SK-N-SH (cell line): ENCODE data around the gene HPRT1. TPM values are rescaled to one million over a fixed set of nuclear protein-coding genes. Genes with fewer than 3 reads are reported as not detected.

Experiments
- CTCF ChIA-PET: fragments of 300-600, 350-600 bp; formaldehyde crosslinking; extraction: SDS; loops from one replicate; lab custom pipeline; 2021; lab: Yijun Ruan, JAX
- POLR2A ChIA-PET: fragments of 350-600 bp; sonication (Branson Sonifier 250); formaldehyde crosslinking; extraction: SDS; loops from one replicate; lab custom pipeline; 2020; ENCODE audit warnings: antibody characterized with exemption, inconsistent platforms; lab: Yijun Ruan, JAX
- DNase-seq: peaks from one replicate; pipeline ENCODE4 v3.0.0; 2012
- H2AFZ ChIP-seq: fragments of 200-600 bp; sonication (generic); 2 replicates; pipeline ENCODE4 v1.8.1; 2016; ENCODE audit warnings: antibody characterized with exemption, mild to moderate bottlenecking, low read depth
- H3F3A ChIP-seq: fragments of 200-600 bp; sonication (generic); replicated peaks from 2 replicates; pipeline ENCODE3; 2016; ENCODE audit warnings: antibody characterized with exemption, mild to moderate bottlenecking; ENCODE audit not compliant: insufficient read depth
- H3K27ac ChIP-seq, 2 experiments: fragments of 200-500 bp in 1 of 2; fragments of 200-600 bp in 1 of 2; sonication (Bioruptor generic) in 1 of 2; sonication (generic), shearing (Covaris generic) in 1 of 2; 2 replicates each; pipeline versions ENCODE4 v1.5.1 to v1.6.1; 2014 to 2016; ENCODE audit warnings: low read depth in 2 of 2, inconsistent platforms in 1 of 2, low read length in 1 of 2, mild to moderate bottlenecking in 1 of 2, mixed read lengths in 1 of 2
- H3K27me3 ChIP-seq: fragments of 200-600 bp; sonication (generic), shearing (Covaris generic); 2 replicates; pipeline ENCODE4 v1.6.1; 2016; ENCODE audit warnings: mixed run types; ENCODE audit not compliant: insufficient read depth
- H3K36me3 ChIP-seq, 2 experiments: fragments of 200-500 bp in 1 of 2; fragments of 200-600 bp in 1 of 2; sonication (Bioruptor generic) in 1 of 2; sonication (generic) in 1 of 2; replicated peaks in 1 of 2; 2 replicates each; pipeline versions ENCODE3 to v1.5.1; 2014 to 2016; ENCODE audit warnings: low read length in 1 of 2, mild to moderate bottlenecking in 1 of 2; ENCODE audit not compliant: insufficient read depth in 2 of 2, control insufficient read depth in 1 of 2
- H3K4me1 ChIP-seq, 2 experiments: fragments of 200-500 bp in 1 of 2; fragments of 200-600 bp in 1 of 2; sonication (Bioruptor generic) in 1 of 2; sonication (generic), shearing (Covaris generic) in 1 of 2; 2 replicates each; pipeline versions ENCODE4 v1.5.1 to v1.6.1; 2014 to 2016; ENCODE audit warnings: low read depth in 1 of 2, low read length in 1 of 2, mixed run types in 1 of 2; ENCODE audit not compliant: insufficient read depth in 2 of 2, control insufficient read depth in 1 of 2
- H3K4me2 ChIP-seq: fragments of 200-600 bp; sonication (generic), shearing (Covaris generic); 2 replicates; pipeline ENCODE4 v1.6.1; 2017; ENCODE audit warnings: mixed run types
- H3K4me3 ChIP-seq, 2 experiments: fragments of 200-500 bp in 1 of 2; fragments of 200-600 bp in 1 of 2; sonication (Bioruptor generic) in 1 of 2; sonication (generic), shearing (Covaris generic) in 1 of 2; 2 replicates each; pipeline versions ENCODE4 v1.5.1 to v1.8.1; 2014 to 2016; ENCODE audit warnings: low read depth in 2 of 2, inconsistent platforms in 1 of 2, low read length in 1 of 2, mild to moderate bottlenecking in 1 of 2, mixed read lengths in 1 of 2, moderate library complexity in 1 of 2
- H3K79me2 ChIP-seq: fragments of 200-600 bp; sonication (generic); 2 replicates; pipeline ENCODE4 v1.8.1; 2017; ENCODE audit warnings: mild to moderate bottlenecking; ENCODE audit not compliant: insufficient read depth
- H3K9ac ChIP-seq: fragments of 200-600 bp; sonication (generic); 2 replicates; pipeline ENCODE4 v1.6.1; 2017; ENCODE audit warnings: mixed run types
- H3K9me2 ChIP-seq: fragments of 200-600 bp; sonication (generic); 2 replicates; pipeline ENCODE4 v1.6.1; 2017; ENCODE audit warnings: mixed run types
- H3K9me3 ChIP-seq: fragments of 200-600 bp; sonication (generic); 2 replicates; pipeline ENCODE4 v1.6.1; 2017; ENCODE audit warnings: mixed run types, mild to moderate bottlenecking, moderate library complexity
- H4K20me1 ChIP-seq: fragments of 200-600 bp; sonication (generic); 2 replicates; pipeline ENCODE4 v1.6.1; 2017; ENCODE audit warnings: mild to moderate bottlenecking, mixed run types; ENCODE audit not compliant: insufficient read depth
- ELF1 ChIP-seq: IDR thresholded peaks from 2 replicates; pipeline ENCODE4 v1.4.0; 2012
- FOSL2 ChIP-seq: IDR thresholded peaks from 2 replicates; pipeline ENCODE4 v1.4.0; 2012; ENCODE audit warnings: low read depth, mild to moderate bottlenecking, moderate library complexity, borderline replicate concordance
- FOXJ3 ChIP-seq: sonication (generic); formaldehyde crosslinking; IDR thresholded peaks from 2 replicates; pipeline ENCODE4 v1.5.1; 2020; ENCODE audit warnings: mild to moderate bottlenecking, missing genetic modification reagents
- GABPA ChIP-seq: IDR thresholded peaks from 2 replicates; pipeline ENCODE4 v1.4.0; 2012; ENCODE audit warnings: low read depth, mild to moderate bottlenecking
- JUND ChIP-seq: IDR thresholded peaks from 2 replicates; pipeline ENCODE4 v1.4.0; 2012
- MXI1 ChIP-seq: IDR thresholded peaks from 2 replicates; pipeline ENCODE4 v1.6.1; 2012; ENCODE audit warnings: mild to moderate bottlenecking, low read depth, low read length, improper control_type of control experiment
- NFIC ChIP-seq: IDR thresholded peaks from 2 replicates; pipeline ENCODE4 v1.4.0; 2012; ENCODE audit warnings: borderline replicate concordance
- NRF1 ChIP-seq: IDR thresholded peaks from 2 replicates; pipeline ENCODE4 v1.6.1; 2012; ENCODE audit warnings: low read depth, mild to moderate bottlenecking, low read length
- PBX3 ChIP-seq: IDR thresholded peaks from 2 replicates; pipeline ENCODE4; 2012
- RFX5 ChIP-seq: IDR thresholded peaks from 2 replicates; pipeline ENCODE4 v1.6.1; 2012; ENCODE audit warnings: mild to moderate bottlenecking, improper control_type of control experiment, low read length
- TAF1 ChIP-seq: IDR thresholded peaks from 2 replicates; pipeline ENCODE4 v1.6.1; 2012; ENCODE audit warnings: low read depth, mild to moderate bottlenecking, low read length, moderate library complexity, borderline replicate concordance
- WGBS: methylation state at CpG from one replicate; pipeline ENCODE4 v1.1.6; 2017; ENCODE audit warnings: low lambda C conversion rate; 5-methylcytosine and 5-hydroxymethylcytosine counted together
- polyA plus RNA-seq, 3 experiments: library from polyadenylated mRNA; depleted of rRNA; stranded (reverse); fragments of >200 nt; gene quantifications; 2 replicates each; pipeline ENCODE4 v1.2.3, GENCODE V29; 2012

The HPRT1 gene
- polyA plus RNA-seq, 1 of the 3 experiments (the other 2 are of a cell fraction), result 42.3 TPM

- Histone ChIP-seq H3K36me3 (peaks cover 51 to 66% of the 10 kb centered on the region in 2 experiments), H4K20me1 (no peaks in the 10 kb centered on the region), H3K27me3 (no peaks in the 10 kb centered on the region), H3K79me2 (no peaks in the 10 kb centered on the region), H3K27ac (no peak overlapping the region), H3K9ac (no peak overlapping the region), H2AFZ (no peak overlapping the region)
- ChIA-PET CTCF (interaction anchor here (0.7 kb wide), 1 partner anchor 22 kb away, joined by 4 read pairs; no protein-coding TSS in a partner anchor), POLR2A (no interaction called here)
- TF ChIP-seq JUND (no peak), ELF1 (no peak), FOSL2 (no peak), TAF1 (no peak), NRF1 (no peak), MXI1 (no peak), PBX3 (no peak), NFIC (no peak), RFX5 (no peak), GABPA (no peak)
- TF ChIP-seq, all 33 proteins: peak for 0
- peaks cover 5% of the 10 kb centered on the region for H3F3A ChIP-seq
- WGBS, result 87% methylated on average over 8 of the region's 8 CpGs
- no peaks in the 10 kb centered on the region for H3K4me1 ChIP-seq
- H3K9me3 ChIP-seq, result no peaks in the 10 kb centered on the region
- DNase-seq, result no peak
- H3K4me2 ChIP-seq, result no peak overlapping the region
- no peaks in the 10 kb centered on the region for H3K9me2 ChIP-seq
- H3K4me3 ChIP-seq, result no peak overlapping the region
Measured at GRCh38 chrX:134418317-134419113, 41.5 kb upstream of the HPRT1 start.

DNA sequence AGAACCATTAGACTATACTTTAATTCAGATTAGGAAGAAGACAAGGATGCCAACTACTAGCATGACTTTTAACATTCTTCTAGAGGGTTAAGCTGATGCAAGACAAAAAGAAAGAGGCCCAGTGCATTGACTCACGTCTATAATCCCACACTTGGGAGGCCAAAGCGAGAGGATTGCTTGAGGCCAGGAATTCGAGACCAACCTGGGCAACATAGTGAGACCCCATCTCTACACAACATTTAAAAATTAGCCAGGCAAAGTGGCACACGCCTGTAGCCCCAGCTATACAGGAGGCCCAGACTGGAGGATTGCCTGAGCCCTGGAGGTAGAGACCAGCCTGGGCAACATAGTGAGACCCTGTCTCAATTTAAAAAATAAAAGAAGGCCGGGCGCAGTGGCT lies 40.2 kb upstream of the HPRT1 start:
- Histone ChIP-seq H3K9me2 (no peaks in the 10 kb centered on the region), H3K9me3 (no peaks in the 10 kb centered on the region), H3K9ac (no peak overlapping the region), H3K27ac (no peak overlapping the region), H3K27me3 (no peaks in the 10 kb centered on the region), H3K36me3 (peaks cover 44 to 56% of the 10 kb centered on the region in 2 experiments), H4K20me1 (no peaks in the 10 kb centered on the region), H3K4me2 (no peak overlapping the region), H3K4me3 (no peak overlapping the region), H3F3A (peaks cover 5% of the 10 kb centered on the region), H3K4me1 (no peaks in the 10 kb centered on the region), H2AFZ (no peak overlapping the region), H3K79me2 (no peaks in the 10 kb centered on the region)
- WGBS, result 100% methylated on average over 6 of the region's 6 CpGs
- ChIA-PET POLR2A (no interaction called here), CTCF (interaction anchor here (1.4 to 1.8 kb wide), 3 partner anchors 12 to 65 kb away, joined by 3 to 7 read pairs (median 5); no protein-coding TSS in a partner anchor)
- TF ChIP-seq FOXJ3, result no peak
- TF ChIP-seq MXI1, result no peak
- no peak for DNase-seq
